HepG2 (cell line): ENCODE data around the gene GRB7. TPM values are rescaled to one million over a fixed set of nuclear protein-coding genes. Genes with fewer than 3 reads are reported as not detected.

ENCODE experiments used
- ARNT ChIP-seq: fragments of 450-650 bp; IDR thresholded peaks from 2 replicates; pipeline ENCODE4 v1.6.1; 2017
- FOXA3 ChIP-seq: IDR thresholded peaks from 2 replicates; pipeline ENCODE4 v1.6.1; 2016; ENCODE audit warnings: missing genetic modification reagents, missing compliant biosample characterization
- HNRNPUL1 ChIP-seq: fragments of 200-400 bp; formaldehyde crosslinking; IDR thresholded peaks from 2 replicates; pipeline ENCODE4 v1.6.1; 2017; ENCODE audit warnings: low read depth, mild to moderate bottlenecking, low read length, moderate library complexity
- KLF15 ChIP-seq: sonication (generic); formaldehyde crosslinking; IDR thresholded peaks from 2 replicates; pipeline ENCODE4 v1.8.1; 2023; ENCODE audit warnings: borderline replicate concordance, mild to moderate bottlenecking, inconsistent platforms, missing genetic modification reagents, mixed read lengths
- KLF9 ChIP-seq: IDR thresholded peaks from 2 replicates; pipeline ENCODE4 v1.6.1; 2016; ENCODE audit warnings: low read depth
- MED13 ChIP-seq: sonication (generic); formaldehyde crosslinking; IDR thresholded peaks from 2 replicates; pipeline ENCODE4 v1.5.0; 2020; ENCODE audit warnings: missing genetic modification reagents
- NFATC3 ChIP-seq: sonication (generic); formaldehyde crosslinking; IDR thresholded peaks from 2 replicates; pipeline ENCODE4 v1.5.1; 2020; ENCODE audit warnings: mild to moderate bottlenecking, missing genetic modification reagents
- NFRKB ChIP-seq: fragments of 450-650 bp; IDR thresholded peaks from 2 replicates; pipeline ENCODE4 v1.6.1; 2017
- SRSF1 ChIP-seq: fragments of 200-400 bp; formaldehyde crosslinking; optimal IDR thresholded peaks from 2 replicates; pipeline ENCODE3; 2017; ENCODE audit warnings: mild to moderate bottlenecking, low read depth, low read length, moderate library complexity
- ZC3H4 ChIP-seq: sonication (generic); formaldehyde crosslinking; IDR thresholded peaks from 2 replicates; pipeline ENCODE4 v1.4.0; 2020; ENCODE audit warnings: missing genetic modification reagents, borderline replicate concordance
- ZNF224 ChIP-seq: sonication (generic); formaldehyde crosslinking; IDR thresholded peaks from 2 replicates; pipeline ENCODE4 v1.5.0; 2020; ENCODE audit warnings: mild to moderate bottlenecking, missing genetic modification reagents
- ZNF274 ChIP-seq: sonication (generic); formaldehyde crosslinking; IDR thresholded peaks from 2 replicates; pipeline ENCODE4 v1.5.1; 2020; ENCODE audit warnings: mild to moderate bottlenecking, missing genetic modification reagents
- ZNF547 ChIP-seq: sonication (generic); formaldehyde crosslinking; IDR thresholded peaks from 2 replicates; pipeline ENCODE4 v1.5.1; 2020; ENCODE audit warnings: mild to moderate bottlenecking, missing genetic modification reagents
- ZNF713 ChIP-seq: sonication (generic); formaldehyde crosslinking; IDR thresholded peaks from 2 replicates; pipeline ENCODE4 v1.4.0; 2020; ENCODE audit warnings: mild to moderate bottlenecking, missing genetic modification reagents
- polyA plus RNA-seq, 8 experiments: library from polyadenylated mRNA; depleted of rRNA in 3 of 8; stranded (reverse) in 7 of 8; unstranded in 1 of 8; fragments of >200 nt; fragmentation: Illumina TruSeq in 4 of 8; extraction: Trizol in 4 of 8; gene quantifications; 2 replicates each; pipeline versions ENCODE4 v1.2.1 to v1.2.3, GENCODE V29; 2011 to 2016; ENCODE audit warnings: low read depth in 4 of 8, missing spikeins in 1 of 8, mixed read lengths in 1 of 8; ENCODE audit not compliant: insufficient read depth in 1 of 8
- total RNA-seq, 5 experiments: library from RNA; depleted of rRNA; stranded (reverse); fragments of >200 nt; fragmentation: Illumina TruSeq; extraction: Trizol; gene quantifications; 2 replicates each; pipeline ENCODE4 v1.2.3, GENCODE V29; 2016; ENCODE audit warnings: low read depth in 1 of 5
- TF ChIP-seq, protein P1 (sequence below), 2 experiments: fragments of 450-650 bp in 1 of 2; sonication (generic) in 1 of 2; formaldehyde crosslinking in 1 of 2; IDR thresholded peaks; 2 replicates each; pipeline versions ENCODE4 v1.6.1 to v1.8.0; 2016 to 2022; ENCODE audit warnings: antibody characterized with exemption in 1 of 2, mild to moderate bottlenecking in 1 of 2, missing genetic modification reagents in 1 of 2
- TF ChIP-seq, protein P2 (sequence below): sonication (generic); formaldehyde crosslinking; IDR thresholded peaks from 2 replicates; pipeline ENCODE4 v1.5.1; 2020; ENCODE audit warnings: mild to moderate bottlenecking, missing genetic modification reagents, moderate library complexity

Gene GRB7
- total and polyA plus RNA-seq, 2 of the 13 experiments (the other 11 are each of a cell fraction or from before 2014, with no cell fraction given): 60.2 to 77.7 TPM

DNA sequence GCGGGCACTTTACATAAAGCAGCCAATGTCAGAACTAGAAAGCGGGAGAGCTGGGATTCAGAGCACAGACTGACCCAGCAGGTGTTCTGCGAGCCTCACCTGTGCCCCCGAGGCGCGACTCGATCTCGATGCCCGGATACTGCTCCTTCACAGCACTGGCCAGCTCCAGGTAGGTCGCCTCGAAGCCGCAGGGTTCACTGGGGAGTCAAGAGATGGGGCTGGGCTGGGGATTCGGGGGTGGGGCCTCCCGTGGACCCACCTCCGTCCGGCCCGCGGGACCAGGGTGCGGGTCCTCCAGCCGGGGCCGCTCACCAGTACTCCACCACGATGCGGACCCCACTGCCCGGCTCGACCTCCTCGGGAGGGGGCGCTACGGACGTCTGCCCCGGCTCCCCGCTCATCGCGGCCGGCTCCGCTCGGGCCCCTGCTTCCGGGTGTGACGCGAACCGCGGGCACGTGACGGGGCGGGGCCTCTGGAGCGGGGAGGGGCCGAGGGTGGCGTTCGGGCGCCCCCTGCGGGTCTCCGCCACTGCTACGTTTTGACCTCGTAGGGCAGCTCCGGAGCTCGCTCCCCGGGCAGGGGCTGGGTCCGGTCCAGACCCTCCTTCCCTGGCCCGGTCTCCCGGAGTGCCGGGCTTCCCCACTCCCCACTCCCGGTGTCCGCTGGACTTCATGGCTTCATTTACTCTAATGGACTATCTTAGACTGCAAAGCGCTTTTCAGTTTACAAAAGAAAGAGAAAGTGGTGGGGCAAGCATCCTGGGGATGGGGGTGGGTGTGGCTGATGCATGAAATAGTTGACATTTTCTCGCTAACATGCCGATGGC is 7.4 kb upstream of the GRB7 start, which contains the start of gene MIEN1 (continued):
- TF ChIP-seq KLF15 (CRISPR knock-in tag) (no peak; the same call in 1 of the 2 replicates), SRSF1 (no peak), MED13 (peak; percentile 61; the same call in 1 of the 2 replicates), ZNF274 (CRISPR knock-in tag) (peak; percentile 97), KLF9 (CRISPR knock-in tag) (peak; percentile 83; the same call in 1 of the 2 replicates), NFRKB (no peak), FOXA3 (peak; percentile 68), NFATC3 (CRISPR knock-in tag) (peak; percentile 83; the same call in 1 of the 2 replicates), ZNF713 (no peak), HNRNPUL1 (peak; percentile 80; the same call in 1 of the 2 replicates), ZC3H4 (0 out of 2 replicates have a peak, but pooled peaks have one; percentile 38), ZNF547 (peak; percentile 94), ZNF224 (CRISPR knock-in tag) (peak; percentile 87; the same call in 1 of the 2 replicates), ARNT (no peak)
- TF ChIP-seq, protein P1, sequence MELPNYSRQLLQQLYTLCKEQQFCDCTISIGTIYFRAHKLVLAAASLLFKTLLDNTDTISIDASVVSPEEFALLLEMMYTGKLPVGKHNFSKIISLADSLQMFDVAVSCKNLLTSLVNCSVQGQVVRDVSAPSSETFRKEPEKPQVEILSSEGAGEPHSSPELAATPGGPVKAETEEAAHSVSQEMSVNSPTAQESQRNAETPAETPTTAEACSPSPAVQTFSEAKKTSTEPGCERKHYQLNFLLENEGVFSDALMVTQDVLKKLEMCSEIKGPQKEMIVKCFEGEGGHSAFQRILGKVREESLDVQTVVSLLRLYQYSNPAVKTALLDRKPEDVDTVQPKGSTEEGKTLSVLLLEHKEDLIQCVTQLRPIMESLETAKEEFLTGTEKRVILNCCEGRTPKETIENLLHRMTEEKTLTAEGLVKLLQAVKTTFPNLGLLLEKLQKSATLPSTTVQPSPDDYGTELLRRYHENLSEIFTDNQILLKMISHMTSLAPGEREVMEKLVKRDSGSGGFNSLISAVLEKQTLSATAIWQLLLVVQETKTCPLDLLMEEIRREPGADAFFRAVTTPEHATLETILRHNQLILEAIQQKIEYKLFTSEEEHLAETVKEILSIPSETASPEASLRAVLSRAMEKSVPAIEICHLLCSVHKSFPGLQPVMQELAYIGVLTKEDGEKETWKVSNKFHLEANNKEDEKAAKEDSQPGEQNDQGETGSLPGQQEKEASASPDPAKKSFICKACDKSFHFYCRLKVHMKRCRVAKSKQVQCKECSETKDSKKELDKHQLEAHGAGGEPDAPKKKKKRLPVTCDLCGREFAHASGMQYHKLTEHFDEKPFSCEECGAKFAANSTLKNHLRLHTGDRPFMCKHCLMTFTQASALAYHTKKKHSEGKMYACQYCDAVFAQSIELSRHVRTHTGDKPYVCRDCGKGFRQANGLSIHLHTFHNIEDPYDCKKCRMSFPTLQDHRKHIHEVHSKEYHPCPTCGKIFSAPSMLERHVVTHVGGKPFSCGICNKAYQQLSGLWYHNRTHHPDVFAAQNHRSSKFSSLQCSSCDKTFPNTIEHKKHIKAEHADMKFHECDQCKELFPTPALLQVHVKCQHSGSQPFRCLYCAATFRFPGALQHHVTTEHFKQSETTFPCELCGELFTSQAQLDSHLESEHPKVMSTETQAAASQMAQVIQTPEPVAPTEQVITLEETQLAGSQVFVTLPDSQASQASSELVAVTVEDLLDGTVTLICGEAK (IDR thresholded peaks at IDR 0.05): no peak
- TF ChIP-seq, protein P1 (CRISPR knock-in tag; IDR thresholded peaks at IDR 0.05): peak; percentile 53; the same call in 1 of the 2 replicates
- TF ChIP-seq, protein P2, sequence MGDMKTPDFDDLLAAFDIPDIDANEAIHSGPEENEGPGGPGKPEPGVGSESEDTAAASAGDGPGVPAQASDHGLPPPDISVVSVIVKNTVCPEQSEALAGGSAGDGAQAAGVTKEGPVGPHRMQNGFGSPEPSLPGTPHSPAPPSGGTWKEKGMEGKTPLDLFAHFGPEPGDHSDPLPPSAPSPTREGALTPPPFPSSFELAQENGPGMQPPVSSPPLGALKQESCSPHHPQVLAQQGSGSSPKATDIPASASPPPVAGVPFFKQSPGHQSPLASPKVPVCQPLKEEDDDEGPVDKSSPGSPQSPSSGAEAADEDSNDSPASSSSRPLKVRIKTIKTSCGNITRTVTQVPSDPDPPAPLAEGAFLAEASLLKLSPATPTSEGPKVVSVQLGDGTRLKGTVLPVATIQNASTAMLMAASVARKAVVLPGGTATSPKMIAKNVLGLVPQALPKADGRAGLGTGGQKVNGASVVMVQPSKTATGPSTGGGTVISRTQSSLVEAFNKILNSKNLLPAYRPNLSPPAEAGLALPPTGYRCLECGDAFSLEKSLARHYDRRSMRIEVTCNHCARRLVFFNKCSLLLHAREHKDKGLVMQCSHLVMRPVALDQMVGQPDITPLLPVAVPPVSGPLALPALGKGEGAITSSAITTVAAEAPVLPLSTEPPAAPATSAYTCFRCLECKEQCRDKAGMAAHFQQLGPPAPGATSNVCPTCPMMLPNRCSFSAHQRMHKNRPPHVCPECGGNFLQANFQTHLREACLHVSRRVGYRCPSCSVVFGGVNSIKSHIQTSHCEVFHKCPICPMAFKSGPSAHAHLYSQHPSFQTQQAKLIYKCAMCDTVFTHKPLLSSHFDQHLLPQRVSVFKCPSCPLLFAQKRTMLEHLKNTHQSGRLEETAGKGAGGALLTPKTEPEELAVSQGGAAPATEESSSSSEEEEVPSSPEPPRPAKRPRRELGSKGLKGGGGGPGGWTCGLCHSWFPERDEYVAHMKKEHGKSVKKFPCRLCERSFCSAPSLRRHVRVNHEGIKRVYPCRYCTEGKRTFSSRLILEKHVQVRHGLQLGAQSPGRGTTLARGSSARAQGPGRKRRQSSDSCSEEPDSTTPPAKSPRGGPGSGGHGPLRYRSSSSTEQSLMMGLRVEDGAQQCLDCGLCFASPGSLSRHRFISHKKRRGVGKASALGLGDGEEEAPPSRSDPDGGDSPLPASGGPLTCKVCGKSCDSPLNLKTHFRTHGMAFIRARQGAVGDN (CRISPR knock-in tag): peak; percentile 97
